Upper lobe of right lung (tissue), 1 donor: ENCODE results near the gene ZBP1. TPM values are rescaled to one million over a fixed set of nuclear protein-coding genes. Genes with fewer than 3 reads are reported as not detected.

Experiments used
- ATAC-seq: fragments of 200-7000 bp; cut with Tn5 transposase; one replicate; pipeline ENCODE4 v1.9.1; 2020; ENCODE audit warnings: mild to moderate bottlenecking, moderate library complexity
- DNase-seq: peaks from one replicate; pipeline ENCODE4 v3.0.0-alpha.2; 2020
- H3K27ac ChIP-seq: fragments of 200-600 bp; one replicate; pipeline ENCODE4 v1.8.0; 2022
- H3K27me3 ChIP-seq: fragments of 200-600 bp; one replicate; pipeline ENCODE4 v1.8.0; 2022; ENCODE audit warnings: mild to moderate bottlenecking
- H3K36me3 ChIP-seq: fragments of 200-600 bp; one replicate; pipeline ENCODE4 v1.8.0; 2022
- H3K4me1 ChIP-seq: fragments of 200-600 bp; one replicate; pipeline ENCODE4 v1.8.0; 2022
- H3K4me3 ChIP-seq: fragments of 200-600 bp; one replicate; pipeline ENCODE4 v1.8.0; 2022; ENCODE audit warnings: mild to moderate bottlenecking
- H3K9me3 ChIP-seq: fragments of 200-600 bp; one replicate; pipeline ENCODE4 v1.8.0; 2022
- CTCF ChIP-seq: fragments of 200-600 bp; IDR thresholded peaks from one replicate; pipeline ENCODE4 v1.8.0; 2022; ENCODE audit warnings: antibody characterized with exemption
- intact Hi-C: fragments of 100-400 bp; cut with DNase I; formaldehyde crosslinking; loops from one replicate; pipeline ENCODE4 v1.11.0; 2022
- total RNA-seq: library from RNA; stranded (reverse); fragmentation: NEBNext Ultra II Directional; extraction: Animal tissue kit (Norgen Biotek cat#: 25700); gene quantifications from one replicate; pipeline ENCODE4 v1.2.1, GENCODE V29; 2021
- donor health status: DM: no; HTN: yes; CAD: no; lungs with severe emphysema.

Gene ZBP1
- total RNA-seq, 1 donor from 2014 or later = 2.7 TPM

DNA sequence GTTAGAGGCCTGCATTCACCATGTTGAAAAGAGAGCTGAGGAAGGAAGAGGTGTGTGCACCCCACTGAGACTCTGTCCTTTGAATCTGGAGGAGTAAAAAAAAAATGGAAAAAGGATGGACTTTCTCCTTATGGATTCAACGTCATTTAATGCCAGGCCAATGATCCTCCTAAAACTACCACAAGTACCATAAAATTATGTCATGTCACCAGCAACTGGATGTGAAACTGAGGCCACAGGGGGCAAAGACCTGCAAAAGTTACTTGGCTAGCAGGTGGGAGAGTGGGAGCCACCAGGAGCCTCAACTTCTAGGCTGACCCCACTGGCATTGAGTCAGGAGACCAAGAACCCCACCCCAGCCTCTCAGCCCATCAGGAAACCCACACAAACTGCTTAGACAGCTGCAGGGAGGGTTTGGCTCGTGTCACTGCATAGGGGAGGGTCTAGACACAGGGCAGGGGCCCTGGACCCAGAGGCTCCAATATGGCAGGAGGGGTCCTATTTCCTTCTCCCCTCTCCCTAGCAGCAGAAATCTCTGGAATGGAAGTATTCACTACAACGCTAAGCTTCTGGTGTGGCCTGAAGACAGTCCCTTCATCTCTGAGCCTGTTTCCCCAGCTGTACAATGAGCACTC, 48.3 kb downstream of the ZBP1 start:
- peaks cover 22% of the 10 kb centered on the region for H3K27me3 ChIP-seq
- no peaks in the 10 kb centered on the region for H3K9me3 ChIP-seq
- ATAC-seq (no peak), DNase-seq (no peak)
- H3K27ac ChIP-seq = no peak overlapping the region
- no peak overlapping the region for H3K4me3 ChIP-seq
- no peaks in the 10 kb centered on the region for H3K4me1 ChIP-seq
- intact Hi-C loops = no loop called here
- no peak for TF ChIP-seq CTCF
- H3K36me3 ChIP-seq = no peaks in the 10 kb centered on the region

DNA sequence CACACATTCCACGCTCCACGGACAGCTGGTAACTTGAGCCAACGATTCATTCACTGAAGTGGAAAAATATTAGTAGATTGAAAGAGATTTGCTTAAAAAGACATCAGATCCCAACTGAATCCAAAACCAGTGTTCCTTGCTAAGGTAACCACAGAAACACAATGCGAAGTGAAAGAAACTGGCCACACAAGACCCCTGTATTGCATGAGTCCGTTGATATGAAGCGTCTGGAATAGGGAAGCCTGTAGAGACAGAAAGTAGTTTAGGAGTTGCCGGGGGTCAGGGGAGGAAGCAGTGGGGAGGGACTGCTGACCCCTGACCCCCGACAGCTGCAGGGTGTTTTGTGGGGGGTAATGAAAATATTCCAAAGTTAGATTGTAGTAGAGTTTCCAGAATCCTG, 49.3 kb downstream of the ZBP1 start:
- Histone ChIP-seq H3K27me3 (peaks cover 12% of the 10 kb centered on the region), H3K27ac (no peak overlapping the region), H3K4me3 (no peak overlapping the region), H3K36me3 (no peaks in the 10 kb centered on the region), H3K4me1 (no peaks in the 10 kb centered on the region), H3K9me3 (no peaks in the 10 kb centered on the region)
- ATAC-seq (no peak), DNase-seq (no peak)
- TF ChIP-seq CTCF = no peak
- intact Hi-C loops = no loop called here

- ATAC-seq (no peak), DNase-seq (no peak)
- Histone ChIP-seq H3K4me3 (no peak overlapping the region), H3K9me3 (no peaks in the 10 kb centered on the region), H3K4me1 (no peaks in the 10 kb centered on the region), H3K36me3 (no peaks in the 10 kb centered on the region), H3K27ac (no peak overlapping the region), H3K27me3 (peaks cover 9% of the 10 kb centered on the region)
- intact Hi-C loops = no loop called here
- no peak for TF ChIP-seq CTCF
Observed at GRCh38 chr20:57570145-57570850, 49.9 kb downstream of the ZBP1 start.

DNA sequence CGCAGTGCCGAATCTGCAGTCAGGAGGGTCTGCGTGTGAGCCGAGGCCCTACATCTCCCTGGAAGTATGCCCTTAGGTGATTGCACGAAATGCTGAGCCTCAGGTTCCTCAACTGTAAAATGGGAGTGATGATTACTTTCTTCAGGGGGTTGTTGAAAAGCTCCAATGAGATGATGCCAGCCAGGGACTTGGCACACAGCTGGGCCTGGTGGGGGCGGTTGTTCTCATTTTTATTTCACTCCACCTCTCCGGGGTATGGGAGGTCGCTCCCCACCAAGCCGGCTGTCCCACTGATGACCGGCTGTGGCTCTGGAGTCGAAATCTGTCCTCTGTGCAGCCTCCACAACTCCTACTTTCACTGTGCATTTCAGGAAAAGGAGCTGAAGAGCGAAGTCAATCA, 51.3 kb downstream of the ZBP1 start:
- DNase-seq (no peak), ATAC-seq (no peak)
- Histone ChIP-seq H3K9me3 (no peaks in the 10 kb centered on the region), H3K27me3 (peaks cover 8% of the 10 kb centered on the region), H3K4me3 (no peak overlapping the region), H3K4me1 (no peaks in the 10 kb centered on the region), H3K27ac (no peak overlapping the region), H3K36me3 (no peaks in the 10 kb centered on the region)
- intact Hi-C loops = no loop called here
- TF ChIP-seq CTCF = no peak

DNA sequence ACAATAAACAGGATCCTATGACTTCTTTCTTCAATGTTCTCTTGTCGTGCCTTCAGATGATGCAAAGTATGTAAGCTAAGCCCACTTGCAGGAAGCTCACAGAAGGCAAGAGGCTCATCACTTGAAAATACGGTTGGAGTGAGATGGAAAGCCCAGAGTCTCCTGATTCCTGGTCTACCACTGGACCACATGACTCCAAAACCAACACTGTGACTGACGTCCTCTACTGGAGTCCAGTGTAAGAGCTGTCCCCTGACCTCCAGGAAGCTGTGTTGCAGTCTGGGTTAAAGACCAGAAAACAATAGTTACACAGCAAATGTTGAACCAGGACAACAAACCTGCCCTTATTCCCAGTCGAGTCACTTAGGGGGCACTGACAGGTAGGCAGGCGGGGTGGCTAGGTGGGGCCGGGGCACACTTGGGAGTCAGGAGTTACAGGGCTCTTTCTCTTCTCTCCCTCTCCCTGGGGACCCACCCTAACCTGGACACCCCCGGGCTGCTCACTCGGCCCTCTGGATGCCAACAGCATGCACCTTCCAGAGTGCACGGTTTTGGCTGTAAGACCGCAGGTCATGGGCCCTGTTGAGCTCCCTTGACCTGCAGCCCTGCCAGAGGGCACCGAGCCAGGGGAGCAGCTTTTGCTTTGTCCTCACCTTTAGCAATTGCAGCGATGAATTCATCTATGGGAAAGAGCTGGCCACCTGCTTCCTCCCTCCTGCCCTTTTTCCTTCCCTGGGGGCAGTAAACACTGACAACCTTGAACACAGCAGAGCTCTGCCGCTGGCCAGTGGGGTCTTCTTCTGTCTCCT, 51.9 kb downstream of the ZBP1 start:
- no peaks in the 10 kb centered on the region for H3K9me3 ChIP-seq
- no peak for ATAC-seq
- no peaks in the 10 kb centered on the region for H3K4me1 ChIP-seq
- no peak overlapping the region for H3K27ac ChIP-seq
- TF ChIP-seq CTCF = no peak
- no peak for DNase-seq
- H3K36me3 ChIP-seq = no peaks in the 10 kb centered on the region
- intact Hi-C loops = no loop called here
- no peak overlapping the region for H3K4me3 ChIP-seq
- H3K27me3 ChIP-seq = peaks cover 8% of the 10 kb centered on the region
